ENCODE data around the gene ST8SIA6. TPM values are rescaled to one million over a fixed set of nuclear protein-coding genes. Genes with fewer than 3 reads are reported as not detected.
"Not testable (repeated sequence)": the region's sequence is repeated elsewhere in the genome, so short reads cannot be mapped to it uniquely, and the experiment has no call there.

Gene ST8SIA6
- polyA plus RNA-seq, 3 donors from 2014 or later = 2.1 to 19.0 (median 16.4) TPM

- Mint-ChIP-seq H3K27me3 (ENCODE audit: low read depth in 3 of 3) (peaks cover 8 to 14% (median 14%) of the 10 kb centered on the region in 3 donors), H3K27ac (peak overlapping the region; percentile 77 to 88 (median 84)), H3K9me3 (peaks cover 0 to 10% (median 5%) of the 10 kb centered on the region in 6 donors), H3K4me1 (peaks cover 39 to 58% of the 10 kb centered on the region in 2 donors), H3K4me3 (peak overlapping the region; percentile 91 to 97 (median 95)), H3K36me3 (peaks cover 25 to 33% (median 31%) of the 10 kb centered on the region in 3 donors)
- DNase-seq = no peak
These were observed 2.1 kb downstream of the ST8SIA6 start for GRCh38 chr10:17452060-17452841.

- H3K4me3 Mint-ChIP-seq = peak overlapping the region in 1 of 5 donors; percentile 1
- H3K9me3 Mint-ChIP-seq = peaks cover 0 to 10% (median 5%) of the 10 kb centered on the region in 6 donors
- peaks cover 31 to 61% of the 10 kb centered on the region in 2 donors for H3K4me1 Mint-ChIP-seq
- peaks cover 38 to 48% (median 47%) of the 10 kb centered on the region in 3 donors for H3K36me3 Mint-ChIP-seq
- H3K27me3 Mint-ChIP-seq (ENCODE audit: low read depth in 3 of 3) = peaks cover 6 to 14% (median 9%) of the 10 kb centered on the region in 3 donors
- H3K27ac Mint-ChIP-seq = peak overlapping the region in 3 of 6 donors; percentile 19 to 78 (median 70)
- no peak for DNase-seq
These were observed 4.4 kb downstream of the ST8SIA6 start for GRCh38 chr10:17450024-17450423.

GRCh38 chr10:17445400-17445998, 8.9 kb downstream of the ST8SIA6 start:
- peak overlapping the region; percentile 60 to 90 (median 74) for H3K27ac Mint-ChIP-seq
- H3K36me3 Mint-ChIP-seq = peaks cover 32 to 43% (median 43%) of the 10 kb centered on the region in 3 donors
- peaks cover 23 to 47% of the 10 kb centered on the region in 2 donors for H3K4me1 Mint-ChIP-seq
- DNase-seq = no peak
- H3K27me3 Mint-ChIP-seq (ENCODE audit: low read depth in 3 of 3) = peaks cover 0 to 2% (median 2%) of the 10 kb centered on the region in 3 donors
- H3K9me3 Mint-ChIP-seq = peaks cover 0 to 10% (median 4%) of the 10 kb centered on the region in 6 donors
- H3K4me3 Mint-ChIP-seq = no peak overlapping the region

- H3K27me3 Mint-ChIP-seq (ENCODE audit: low read depth in 3 of 3) = peaks cover 0 to 5% (median 2%) of the 10 kb centered on the region in 3 donors
- H3K4me1 Mint-ChIP-seq = peaks cover 28 to 44% of the 10 kb centered on the region in 2 donors
- peak overlapping the region; percentile 8 to 73 (median 27) for H3K4me3 Mint-ChIP-seq
- DNase-seq = no peak
- H3K36me3 Mint-ChIP-seq = peaks cover 23 to 36% (median 31%) of the 10 kb centered on the region in 3 donors
- H3K27ac Mint-ChIP-seq = peak overlapping the region; percentile 61 to 90 (median 75)
- H3K9me3 Mint-ChIP-seq = peaks cover 0 to 8% (median 3%) of the 10 kb centered on the region in 6 donors
These were observed 10.0 kb downstream of the ST8SIA6 start for GRCh38 chr10:17444388-17444714.

- H3K4me3 Mint-ChIP-seq = peak overlapping the region; percentile 8 to 73 (median 27)
- peak in 1 of 3 donors; percentile 42 for DNase-seq
- H3K9me3 Mint-ChIP-seq = peaks cover 0 to 7% (median 3%) of the 10 kb centered on the region in 6 donors
- peaks cover 30 to 47% of the 10 kb centered on the region in 2 donors for H3K4me1 Mint-ChIP-seq
- H3K36me3 Mint-ChIP-seq = peaks cover 20 to 33% (median 28%) of the 10 kb centered on the region in 3 donors
- peak overlapping the region; percentile 61 to 90 (median 75) for H3K27ac Mint-ChIP-seq
- H3K27me3 Mint-ChIP-seq (ENCODE audit: low read depth in 3 of 3) = peaks cover 0 to 5% (median 2%) of the 10 kb centered on the region in 3 donors
These were observed 10.5 kb downstream of the ST8SIA6 start for GRCh38 chr10:17443707-17444387.

GRCh38 chr10:17438583-17438982, 15.8 kb downstream of the ST8SIA6 start:
- H3K27me3 Mint-ChIP-seq (ENCODE audit: low read depth in 3 of 3) = peaks cover 0 to 4% (median 2%) of the 10 kb centered on the region in 3 donors
- no peak for DNase-seq
- no peaks in the 10 kb centered on the region for H3K9me3 Mint-ChIP-seq
- H3K4me1 Mint-ChIP-seq = peaks cover 16 to 28% of the 10 kb centered on the region in 2 donors
- peaks cover 0 to 12% (median 0%) of the 10 kb centered on the region in 3 donors for H3K36me3 Mint-ChIP-seq
- no peak overlapping the region for H3K4me3 Mint-ChIP-seq
- peak overlapping the region in 5 of 6 donors; percentile 32 to 75 (median 62) for H3K27ac Mint-ChIP-seq

GRCh38 chr10:17436578-17436977, 17.8 kb downstream of the ST8SIA6 start:
- Mint-ChIP-seq H3K4me1 (peaks cover 19 to 30% of the 10 kb centered on the region in 2 donors), H3K36me3 (peaks cover 0 to 12% (median 0%) of the 10 kb centered on the region in 3 donors), H3K27ac (peak overlapping the region in 1 of 6 donors; percentile 8)
- not testable (repeated sequence) for H3K9me3 Mint-ChIP-seq; DNase-seq; H3K4me3 Mint-ChIP-seq; H3K27me3 Mint-ChIP-seq (ENCODE audit: low read depth in 3 of 3)

- no peak overlapping the region for H3K4me3 Mint-ChIP-seq
- H3K9me3 Mint-ChIP-seq = no peaks in the 10 kb centered on the region
- peaks cover 25 to 36% of the 10 kb centered on the region in 2 donors for H3K4me1 Mint-ChIP-seq
- H3K27ac Mint-ChIP-seq = peak overlapping the region in 2 of 6 donors; percentile 33 to 53
- DNase-seq = no peak
- H3K27me3 Mint-ChIP-seq (ENCODE audit: low read depth in 3 of 3) = peaks cover 0 to 4% (median 2%) of the 10 kb centered on the region in 3 donors
- peaks cover 0 to 12% (median 0%) of the 10 kb centered on the region in 3 donors for H3K36me3 Mint-ChIP-seq
These were observed 18.4 kb downstream of the ST8SIA6 start for GRCh38 chr10:17435953-17436352.

- no peak for DNase-seq
- H3K4me3 Mint-ChIP-seq = no peak overlapping the region
- peak overlapping the region in 5 of 6 donors; percentile 9 to 45 (median 33) for H3K27ac Mint-ChIP-seq
- no peaks in the 10 kb centered on the region for H3K9me3 Mint-ChIP-seq
- peaks cover 0 to 4% (median 2%) of the 10 kb centered on the region in 3 donors for H3K27me3 Mint-ChIP-seq (ENCODE audit: low read depth in 3 of 3)
- peaks cover 0 to 12% (median 0%) of the 10 kb centered on the region in 3 donors for H3K36me3 Mint-ChIP-seq
- peaks cover 29 to 44% of the 10 kb centered on the region in 2 donors for H3K4me1 Mint-ChIP-seq
These were observed 19.2 kb downstream of the ST8SIA6 start for GRCh38 chr10:17435187-17435586.

GRCh38 chr10:17432723-17433122, 21.7 kb downstream of the ST8SIA6 start:
- H3K27me3 Mint-ChIP-seq (ENCODE audit: low read depth in 3 of 3) = peaks cover 0 to 9% (median 0%) of the 10 kb centered on the region in 3 donors
- peaks cover 0 to 4% (median 0%) of the 10 kb centered on the region in 3 donors for H3K36me3 Mint-ChIP-seq

GRCh38 chr10:17431871-17432311, 22.5 kb downstream of the ST8SIA6 start:
- DNase-seq = no peak
- Mint-ChIP-seq H3K27me3 (ENCODE audit: low read depth in 3 of 3) (peaks cover 0 to 9% (median 0%) of the 10 kb centered on the region in 3 donors), H3K4me1 (peaks cover 53 to 55% of the 10 kb centered on the region in 2 donors), H3K4me3 (peak overlapping the region in 4 of 5 donors; percentile 14 to 65 (median 52)), H3K9me3 (no peaks in the 10 kb centered on the region), H3K27ac (peak overlapping the region; percentile 38 to 77 (median 52)), H3K36me3 (peaks cover 0 to 2% (median 0%) of the 10 kb centered on the region in 3 donors)

More at GRCh38 chr10:17432723-17433122, 21.7 kb downstream of the ST8SIA6 start:
- H3K4me3 Mint-ChIP-seq = no peak overlapping the region
- no peak for DNase-seq
- no peaks in the 10 kb centered on the region for H3K9me3 Mint-ChIP-seq
- H3K4me1 Mint-ChIP-seq = peaks cover 45 to 47% of the 10 kb centered on the region in 2 donors
- no peak overlapping the region for H3K27ac Mint-ChIP-seq

GRCh38 chr10:17430647-17431355, 23.6 kb downstream of the ST8SIA6 start:
- Mint-ChIP-seq H3K27me3 (ENCODE audit: low read depth in 3 of 3) (peaks cover 0 to 9% (median 0%) of the 10 kb centered on the region in 3 donors), H3K9me3 (no peaks in the 10 kb centered on the region), H3K4me1 (peaks cover 64 to 66% of the 10 kb centered on the region in 2 donors), H3K36me3 (no peaks in the 10 kb centered on the region), H3K4me3 (peak overlapping the region; percentile 10 to 85 (median 46)), H3K27ac (peak overlapping the region; percentile 4 to 88 (median 40))
- peak; percentile 49 to 63 (median 60) for DNase-seq

All from immature natural killer cell (primary cell).